Parathyroid adenoma (tissue), 2 donors: Measurements from ENCODE around the gene APOBEC3A.

Source experiments
- H2AFZ ChIP-seq: fragments of 300-600 bp; sonication (generic); one replicate; pipeline ENCODE4 v1.7.0; 2017; ENCODE audit warnings: antibody characterized with exemption, mild to moderate bottlenecking
- H3K27ac ChIP-seq: fragments of 300-600 bp; sonication (generic); one replicate; pipeline ENCODE4 v1.7.0; 2017
- H3K27me3 ChIP-seq: fragments of 300-600 bp; sonication (generic); one replicate; pipeline ENCODE4 v1.7.0; 2017; ENCODE audit warnings: low read length; ENCODE audit not compliant: control insufficient read depth, insufficient read depth
- H3K36me3 ChIP-seq: fragments of 300-600 bp; sonication (generic); one replicate; pipeline ENCODE4 v1.7.0; 2017; ENCODE audit warnings: low read length; ENCODE audit not compliant: control insufficient read depth, insufficient read depth
- H3K4me1 ChIP-seq: fragments of 300-600 bp; sonication (generic); one replicate; pipeline ENCODE4 v1.7.0; 2017; ENCODE audit warnings: control low read depth
- H3K4me2 ChIP-seq: fragments of 300-600 bp; sonication (generic); one replicate; pipeline ENCODE4 v1.7.0; 2017; ENCODE audit warnings: low read length
- H3K4me3 ChIP-seq: fragments of 300-600 bp; sonication (generic); one replicate; pipeline ENCODE4 v1.7.0; 2017; ENCODE audit warnings: low read depth, low read length
- H3K79me2 ChIP-seq: fragments of 300-600 bp; sonication (generic); one replicate; pipeline ENCODE4 v1.7.0; 2017; ENCODE audit warnings: control low read depth
- H3K9ac ChIP-seq: fragments of 300-600 bp; sonication (generic); one replicate; pipeline ENCODE4 v1.7.0; 2017; ENCODE audit warnings: mild to moderate bottlenecking
- H3K9me3 ChIP-seq: fragments of 300-600 bp; sonication (generic); one replicate; pipeline ENCODE4 v1.7.0; 2017; ENCODE audit warnings: low read length; ENCODE audit not compliant: control insufficient read depth
- TF ChIP-seq, protein P1 (sequence below): fragments of 300-600 bp; sonication (generic); IDR thresholded peaks from one replicate; pipeline ENCODE4 v1.7.0; 2017; ENCODE audit warnings: antibody characterized with exemption, mild to moderate bottlenecking
- donor health status: primary hyperparathyroidism.

Gene APOBEC3A

GRCh38 chr22:38927033-38927781, 30.2 kb upstream of the APOBEC3A start:
- Histone ChIP-seq H3K27ac (peak overlapping the region; percentile 66), H3K4me1 (peaks cover 9% of the 10 kb centered on the region)

DNA sequence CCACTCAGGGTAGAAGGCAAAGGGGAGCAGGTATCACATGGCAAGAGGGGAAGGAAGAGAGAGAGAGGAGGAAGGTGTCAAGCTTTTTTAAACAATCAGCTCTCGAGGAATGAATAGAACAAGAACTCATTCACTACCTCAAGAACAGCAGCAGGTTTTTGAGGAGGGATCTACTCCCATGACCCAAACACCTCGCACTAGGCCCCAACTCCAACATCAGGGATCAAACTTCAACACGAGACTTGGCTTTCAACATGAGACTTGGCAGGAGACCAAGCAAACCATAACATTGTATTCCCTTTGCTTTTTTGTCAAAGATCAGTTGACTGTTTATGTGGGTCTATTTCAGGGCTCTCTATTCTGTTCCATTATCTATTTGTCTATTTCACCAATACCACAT, 26.9 kb upstream of the APOBEC3A start:
- H3K27me3 ChIP-seq: no peaks in the 10 kb centered on the region
- TF ChIP-seq, protein P1, sequence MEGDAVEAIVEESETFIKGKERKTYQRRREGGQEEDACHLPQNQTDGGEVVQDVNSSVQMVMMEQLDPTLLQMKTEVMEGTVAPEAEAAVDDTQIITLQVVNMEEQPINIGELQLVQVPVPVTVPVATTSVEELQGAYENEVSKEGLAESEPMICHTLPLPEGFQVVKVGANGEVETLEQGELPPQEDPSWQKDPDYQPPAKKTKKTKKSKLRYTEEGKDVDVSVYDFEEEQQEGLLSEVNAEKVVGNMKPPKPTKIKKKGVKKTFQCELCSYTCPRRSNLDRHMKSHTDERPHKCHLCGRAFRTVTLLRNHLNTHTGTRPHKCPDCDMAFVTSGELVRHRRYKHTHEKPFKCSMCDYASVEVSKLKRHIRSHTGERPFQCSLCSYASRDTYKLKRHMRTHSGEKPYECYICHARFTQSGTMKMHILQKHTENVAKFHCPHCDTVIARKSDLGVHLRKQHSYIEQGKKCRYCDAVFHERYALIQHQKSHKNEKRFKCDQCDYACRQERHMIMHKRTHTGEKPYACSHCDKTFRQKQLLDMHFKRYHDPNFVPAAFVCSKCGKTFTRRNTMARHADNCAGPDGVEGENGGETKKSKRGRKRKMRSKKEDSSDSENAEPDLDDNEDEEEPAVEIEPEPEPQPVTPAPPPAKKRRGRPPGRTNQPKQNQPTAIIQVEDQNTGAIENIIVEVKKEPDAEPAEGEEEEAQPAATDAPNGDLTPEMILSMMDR: no peak

More at GRCh38 chr22:38927033-38927781, 30.2 kb upstream of the APOBEC3A start:
- TF ChIP-seq, protein P1: peak; percentile 61
- H3K9me3 ChIP-seq: no peaks in the 10 kb centered on the region
- H3K36me3 ChIP-seq: no peaks in the 10 kb centered on the region
- peak overlapping the region; percentile 76 for H2AFZ ChIP-seq
- peak overlapping the region; percentile 69 for H3K4me2 ChIP-seq
- H3K79me2 ChIP-seq: no peaks in the 10 kb centered on the region
- no peak overlapping the region for H3K9ac ChIP-seq
- H3K27me3 ChIP-seq: no peaks in the 10 kb centered on the region
- H3K4me3 ChIP-seq: peak overlapping the region; percentile 19

DNA sequence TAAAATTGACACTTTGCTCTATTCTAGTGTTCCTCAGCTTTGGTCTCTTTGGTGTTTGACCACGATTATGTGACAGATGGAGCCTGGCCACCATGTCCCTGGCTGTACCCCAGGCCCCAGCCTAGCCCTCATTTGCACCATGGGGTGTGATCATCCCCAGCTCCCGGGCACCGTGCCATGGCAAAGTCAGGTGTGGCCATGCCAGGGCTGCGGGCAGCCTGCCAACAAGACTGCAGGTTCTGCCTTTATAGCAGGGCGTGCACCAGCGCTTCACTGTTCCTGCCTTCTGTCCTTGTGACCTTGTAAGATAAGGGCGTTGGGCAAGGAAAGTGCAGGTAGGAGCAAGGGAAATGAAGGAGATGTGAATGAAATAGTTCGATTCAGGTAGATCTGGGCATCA, 22.4 kb upstream of the APOBEC3A start:
- TF ChIP-seq, protein P1: no peak
- no peaks in the 10 kb centered on the region for H3K79me2 ChIP-seq
- H2AFZ ChIP-seq: peak overlapping the region; percentile 58
- H3K36me3 ChIP-seq: no peaks in the 10 kb centered on the region
- H3K4me2 ChIP-seq: peak overlapping the region; percentile 59
- no peak overlapping the region for H3K9ac ChIP-seq
- peaks cover 18% of the 10 kb centered on the region for H3K4me1 ChIP-seq
- peak overlapping the region; percentile 91 for H3K27ac ChIP-seq
- no peaks in the 10 kb centered on the region for H3K27me3 ChIP-seq
- H3K9me3 ChIP-seq: no peaks in the 10 kb centered on the region
- peak overlapping the region; percentile 42 for H3K4me3 ChIP-seq

More for the DNA sequence above, 26.9 kb upstream of the APOBEC3A start:
- Histone ChIP-seq H3K9me3 (no peaks in the 10 kb centered on the region), H2AFZ (no peak overlapping the region), H3K9ac (no peak overlapping the region), H3K79me2 (no peaks in the 10 kb centered on the region), H3K4me2 (no peak overlapping the region), H3K36me3 (no peaks in the 10 kb centered on the region), H3K4me3 (no peak overlapping the region), H3K27ac (no peak overlapping the region), H3K4me1 (peaks cover 11% of the 10 kb centered on the region)

GRCh38 chr22:38935616-38936015, 21.8 kb upstream of the APOBEC3A start:
- peak overlapping the region; percentile 59 for H3K4me2 ChIP-seq
- H3K4me1 ChIP-seq: peaks cover 18% of the 10 kb centered on the region
- no peak overlapping the region for H3K9ac ChIP-seq
- H3K4me3 ChIP-seq: peak overlapping the region; percentile 42
- no peaks in the 10 kb centered on the region for H3K79me2 ChIP-seq
- H3K27me3 ChIP-seq: no peaks in the 10 kb centered on the region
- H2AFZ ChIP-seq: peak overlapping the region; percentile 58
- H3K27ac ChIP-seq: peak overlapping the region; percentile 91
- H3K36me3 ChIP-seq: no peaks in the 10 kb centered on the region
- TF ChIP-seq, protein P1: no peak
- no peaks in the 10 kb centered on the region for H3K9me3 ChIP-seq

- Histone ChIP-seq H2AFZ (no peak overlapping the region), H3K4me2 (no peak overlapping the region), H3K27me3 (no peaks in the 10 kb centered on the region), H3K36me3 (no peaks in the 10 kb centered on the region), H3K9ac (no peak overlapping the region), H3K4me3 (no peak overlapping the region), H3K9me3 (no peaks in the 10 kb centered on the region), H3K79me2 (no peaks in the 10 kb centered on the region), H3K27ac (peak overlapping the region; percentile 91), H3K4me1 (peaks cover 18% of the 10 kb centered on the region)
- TF ChIP-seq, protein P1: no peak
Measured at GRCh38 chr22:38936562-38936961, 20.8 kb upstream of the APOBEC3A start.
